ENCODE data around the gene NEUROD2.

NEUROD2 gene

GRCh38 chr17:39595928-39596510 lies 11.7 kb downstream of the NEUROD2 start:
- TF ChIP-seq TCF4 (CRISPR knock-in tag; IDR thresholded peaks at IDR 0.05; ENCODE audit: borderline replicate concordance) = no peak
- no peak for TF ChIP-seq RARB (CRISPR knock-in tag; IDR thresholded peaks at IDR 0.05)
- no peak for TF ChIP-seq OSR1 (CRISPR knock-in tag; IDR thresholded peaks at IDR 0.05)
- TF ChIP-seq ZNF8 (CRISPR knock-in tag; IDR thresholded peaks at IDR 0.05) = no peak
- no peak for TF ChIP-seq ZNF70 (CRISPR knock-in tag; IDR thresholded peaks at IDR 0.05)
- TF ChIP-seq CSDC2 (CRISPR knock-in tag; IDR thresholded peaks at IDR 0.05) = no peak
- no peak for TF ChIP-seq ISL1 (CRISPR knock-in tag; IDR thresholded peaks at IDR 0.05)
- no peak for TF ChIP-seq BACH2 (CRISPR knock-in tag; IDR thresholded peaks at IDR 0.05; ENCODE audit: borderline replicate concordance)
- no peak for TF ChIP-seq ARNTL (CRISPR knock-in tag; IDR thresholded peaks at IDR 0.05; ENCODE audit: borderline replicate concordance, low read depth)
- no peak for TF ChIP-seq ZFP30 (CRISPR knock-in tag; IDR thresholded peaks at IDR 0.05)
- no peak for TF ChIP-seq TOX (CRISPR knock-in tag; IDR thresholded peaks at IDR 0.05; ENCODE audit: borderline replicate concordance)
- ATAC-seq = no peak

DNA sequence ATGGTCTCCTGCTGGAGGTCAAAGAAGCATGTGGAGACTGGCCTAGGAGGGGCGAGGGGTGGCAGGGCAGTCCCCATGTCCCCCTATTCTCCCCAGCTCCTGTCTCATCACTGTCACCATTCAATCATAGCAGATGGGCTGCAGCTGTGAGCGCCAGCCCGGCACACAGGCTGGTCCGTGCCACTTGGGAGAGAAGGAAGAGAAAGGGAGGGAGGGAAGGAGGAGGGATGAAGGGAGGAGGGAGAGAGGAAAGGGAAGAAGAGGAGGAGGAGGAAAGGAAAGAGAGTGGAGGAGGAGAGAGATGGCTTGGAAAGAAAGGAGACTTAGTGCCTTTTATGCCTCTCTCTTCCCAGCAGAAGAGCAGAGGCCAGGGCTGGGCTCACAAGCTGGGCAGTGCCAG lies 12.4 kb downstream of the NEUROD2 start:
- no peak for ATAC-seq
- no peak for TF ChIP-seq ZFP30 (CRISPR knock-in tag; IDR thresholded peaks at IDR 0.05)
- no peak for TF ChIP-seq TCF4 (CRISPR knock-in tag; IDR thresholded peaks at IDR 0.05; ENCODE audit: borderline replicate concordance)
- TF ChIP-seq ZC3H10 (CRISPR knock-in tag; IDR thresholded peaks at IDR 0.05) = no peak
- TF ChIP-seq, protein P1, sequence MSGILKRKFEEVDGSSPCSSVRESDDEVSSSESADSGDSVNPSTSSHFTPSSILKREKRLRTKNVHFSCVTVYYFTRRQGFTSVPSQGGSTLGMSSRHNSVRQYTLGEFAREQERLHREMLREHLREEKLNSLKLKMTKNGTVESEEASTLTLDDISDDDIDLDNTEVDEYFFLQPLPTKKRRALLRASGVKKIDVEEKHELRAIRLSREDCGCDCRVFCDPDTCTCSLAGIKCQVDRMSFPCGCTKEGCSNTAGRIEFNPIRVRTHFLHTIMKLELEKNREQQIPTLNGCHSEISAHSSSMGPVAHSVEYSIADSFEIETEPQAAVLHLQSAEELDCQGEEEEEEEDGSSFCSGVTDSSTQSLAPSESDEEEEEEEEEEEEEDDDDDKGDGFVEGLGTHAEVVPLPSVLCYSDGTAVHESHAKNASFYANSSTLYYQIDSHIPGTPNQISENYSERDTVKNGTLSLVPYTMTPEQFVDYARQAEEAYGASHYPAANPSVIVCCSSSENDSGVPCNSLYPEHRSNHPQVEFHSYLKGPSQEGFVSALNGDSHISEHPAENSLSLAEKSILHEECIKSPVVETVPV (CRISPR knock-in tag; IDR thresholded peaks at IDR 0.05) = no peak
- TF ChIP-seq ESRRG (CRISPR knock-in tag; IDR thresholded peaks at IDR 0.05) = no peak
- no peak for TF ChIP-seq PPARA (CRISPR knock-in tag; IDR thresholded peaks at IDR 0.05; ENCODE audit: borderline replicate concordance)
- no peak for TF ChIP-seq PATZ1 (CRISPR knock-in tag; IDR thresholded peaks at IDR 0.05; ENCODE audit: borderline replicate concordance)
- no peak for TF ChIP-seq ZNF70 (CRISPR knock-in tag; IDR thresholded peaks at IDR 0.05)
- TF ChIP-seq RARB (CRISPR knock-in tag; IDR thresholded peaks at IDR 0.05) = no peak

- no peak for TF ChIP-seq ZNF565 (CRISPR knock-in tag; conservative IDR thresholded peaks at IDR 0.05; ENCODE audit: low read depth)
- TF ChIP-seq CSDC2 (CRISPR knock-in tag; IDR thresholded peaks at IDR 0.05) = no peak
- TF ChIP-seq PATZ1 (CRISPR knock-in tag; IDR thresholded peaks at IDR 0.05; ENCODE audit: borderline replicate concordance) = no peak
- no peak for TF ChIP-seq SNAI2 (CRISPR knock-in tag; IDR thresholded peaks at IDR 0.05)
- TF ChIP-seq, protein P2, sequence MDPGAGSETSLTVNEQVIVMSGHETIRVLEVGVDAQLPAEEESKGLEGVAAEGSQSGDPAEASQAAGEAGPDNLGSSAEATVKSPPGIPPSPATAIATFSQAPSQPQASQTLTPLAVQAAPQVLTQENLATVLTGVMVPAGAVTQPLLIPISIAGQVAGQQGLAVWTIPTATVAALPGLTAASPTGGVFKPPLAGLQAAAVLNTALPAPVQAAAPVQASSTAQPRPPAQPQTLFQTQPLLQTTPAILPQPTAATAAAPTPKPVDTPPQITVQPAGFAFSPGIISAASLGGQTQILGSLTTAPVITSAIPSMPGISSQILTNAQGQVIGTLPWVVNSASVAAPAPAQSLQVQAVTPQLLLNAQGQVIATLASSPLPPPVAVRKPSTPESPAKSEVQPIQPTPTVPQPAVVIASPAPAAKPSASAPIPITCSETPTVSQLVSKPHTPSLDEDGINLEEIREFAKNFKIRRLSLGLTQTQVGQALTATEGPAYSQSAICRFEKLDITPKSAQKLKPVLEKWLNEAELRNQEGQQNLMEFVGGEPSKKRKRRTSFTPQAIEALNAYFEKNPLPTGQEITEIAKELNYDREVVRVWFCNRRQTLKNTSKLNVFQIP (CRISPR knock-in tag; IDR thresholded peaks at IDR 0.05; ENCODE audit: borderline replicate concordance, low read depth) = no peak
- TF ChIP-seq, protein P3, sequence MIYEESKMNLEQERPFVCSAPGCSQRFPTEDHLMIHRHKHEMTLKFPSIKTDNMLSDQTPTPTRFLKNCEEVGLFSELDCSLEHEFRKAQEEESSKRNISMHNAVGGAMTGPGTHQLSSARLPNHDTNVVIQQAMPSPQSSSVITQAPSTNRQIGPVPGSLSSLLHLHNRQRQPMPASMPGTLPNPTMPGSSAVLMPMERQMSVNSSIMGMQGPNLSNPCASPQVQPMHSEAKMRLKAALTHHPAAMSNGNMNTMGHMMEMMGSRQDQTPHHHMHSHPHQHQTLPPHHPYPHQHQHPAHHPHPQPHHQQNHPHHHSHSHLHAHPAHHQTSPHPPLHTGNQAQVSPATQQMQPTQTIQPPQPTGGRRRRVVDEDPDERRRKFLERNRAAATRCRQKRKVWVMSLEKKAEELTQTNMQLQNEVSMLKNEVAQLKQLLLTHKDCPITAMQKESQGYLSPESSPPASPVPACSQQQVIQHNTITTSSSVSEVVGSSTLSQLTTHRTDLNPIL (CRISPR knock-in tag; IDR thresholded peaks at IDR 0.05; ENCODE audit: low read depth) = no peak
- TF ChIP-seq ISL1 (CRISPR knock-in tag; IDR thresholded peaks at IDR 0.05) = no peak
- no peak for TF ChIP-seq RARB (CRISPR knock-in tag; IDR thresholded peaks at IDR 0.05)
- TF ChIP-seq TCF4 (CRISPR knock-in tag; IDR thresholded peaks at IDR 0.05; ENCODE audit: borderline replicate concordance) = no peak
- TF ChIP-seq PPARA (CRISPR knock-in tag; IDR thresholded peaks at IDR 0.05; ENCODE audit: borderline replicate concordance) = no peak
- TF ChIP-seq ARNTL (CRISPR knock-in tag; IDR thresholded peaks at IDR 0.05; ENCODE audit: borderline replicate concordance, low read depth) = no peak
- no peak for TF ChIP-seq ZC3H10 (CRISPR knock-in tag; IDR thresholded peaks at IDR 0.05)
Observed at GRCh38 chr17:39593371-39593770, 14.3 kb downstream of the NEUROD2 start.

More at GRCh38 chr17:39593371-39593770, 14.3 kb downstream of the NEUROD2 start:
- no peak for ATAC-seq
